H1 (cell line): Measurements from ENCODE around the gene FLT3.

Experiments used
- CEBPB ChIP-seq: IDR thresholded peaks from 2 replicates; pipeline ENCODE4 v1.6.1; 2012; ENCODE audit warnings: low read depth, low read length
- CHD1 ChIP-seq: IDR thresholded peaks from 2 replicates; pipeline ENCODE4 v1.6.1; 2012; ENCODE audit warnings: low read depth, low read length, improper control_type of control experiment
- HDAC2 ChIP-seq, 2 experiments: fragments of 300-600 bp in 1 of 2; sonication (generic) in 1 of 2; IDR thresholded peaks; 2 replicates each; pipeline ENCODE4 v1.6.1; 2011 to 2012; ENCODE audit warnings: low read depth in 2 of 2, low read length in 2 of 2, mild to moderate bottlenecking in 2 of 2, moderate library complexity in 2 of 2, borderline replicate concordance in 1 of 2, inconsistent platforms in 1 of 2
- POLR2A ChIP-seq, 2 experiments: IDR thresholded peaks; 1 replicate in 1 of 2; 2 replicates in 1 of 2; pipeline ENCODE4 v1.6.1; 2011; ENCODE audit warnings: low read depth in 2 of 2, low read length in 2 of 2, mild to moderate bottlenecking in 2 of 2; ENCODE audit errors: control extremely low read depth in 1 of 2
- SP4 ChIP-seq: IDR thresholded peaks from 2 replicates; pipeline ENCODE4 v1.6.1; 2012; ENCODE audit warnings: low read length, inconsistent platforms
- TF ChIP-seq, protein P1 (sequence below): IDR thresholded peaks from 2 replicates; pipeline ENCODE4 v1.6.1; 2012; ENCODE audit warnings: inconsistent platforms
- TF ChIP-seq, protein P2 (sequence below), 3 experiments: IDR thresholded peaks; 1 replicate in 2 of 3; 2 replicates in 1 of 3; pipeline versions ENCODE4 v1.5.1 to v1.6.1; 2011; ENCODE audit warnings: low read length in 3 of 3, mild to moderate bottlenecking in 3 of 3, inconsistent platforms in 2 of 3, low read depth in 1 of 3, moderate library complexity in 1 of 3; ENCODE audit not compliant: insufficient read depth in 1 of 3; ENCODE audit errors: control extremely low read depth in 1 of 3

DNA sequence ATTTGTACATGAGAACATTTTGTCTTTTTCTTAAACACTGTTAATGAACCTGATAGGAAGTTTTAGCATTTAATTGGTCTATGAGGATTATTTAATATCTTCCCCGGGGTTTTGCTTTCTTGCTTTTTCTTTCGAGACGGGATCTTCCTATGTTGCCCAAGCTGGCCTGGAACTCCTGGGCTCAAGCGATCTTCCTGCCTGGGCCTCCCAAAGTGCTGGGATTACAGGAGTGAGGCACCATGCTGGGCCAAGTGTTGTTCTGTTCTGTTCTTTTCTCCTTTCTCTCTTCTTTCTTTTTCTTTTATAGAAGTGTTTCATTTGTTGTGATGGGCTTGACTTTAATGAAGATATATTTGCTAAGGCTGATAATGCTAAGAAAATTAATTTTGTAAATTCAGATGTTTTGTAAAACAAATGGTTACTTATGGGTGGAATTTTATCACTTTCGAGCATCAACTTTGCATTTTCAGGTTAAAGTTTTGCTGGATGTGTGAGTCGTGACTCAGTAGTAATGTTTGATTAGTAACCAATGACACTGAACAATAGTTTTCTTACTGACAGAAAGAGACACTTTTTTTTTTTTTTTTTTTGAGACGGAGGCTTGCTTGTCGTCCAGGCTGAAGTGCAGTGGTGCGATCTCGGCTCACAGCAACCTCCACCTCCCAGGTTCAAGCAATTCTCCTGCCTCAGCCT is 40.2 kb upstream of the FLT3 start:
- TF ChIP-seq, protein P1, sequence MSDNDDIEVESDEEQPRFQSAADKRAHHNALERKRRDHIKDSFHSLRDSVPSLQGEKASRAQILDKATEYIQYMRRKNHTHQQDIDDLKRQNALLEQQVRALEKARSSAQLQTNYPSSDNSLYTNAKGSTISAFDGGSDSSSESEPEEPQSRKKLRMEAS = no peak
- no peak for TF ChIP-seq SP4
- TF ChIP-seq CEBPB = no peak
- TF ChIP-seq, protein P2, sequence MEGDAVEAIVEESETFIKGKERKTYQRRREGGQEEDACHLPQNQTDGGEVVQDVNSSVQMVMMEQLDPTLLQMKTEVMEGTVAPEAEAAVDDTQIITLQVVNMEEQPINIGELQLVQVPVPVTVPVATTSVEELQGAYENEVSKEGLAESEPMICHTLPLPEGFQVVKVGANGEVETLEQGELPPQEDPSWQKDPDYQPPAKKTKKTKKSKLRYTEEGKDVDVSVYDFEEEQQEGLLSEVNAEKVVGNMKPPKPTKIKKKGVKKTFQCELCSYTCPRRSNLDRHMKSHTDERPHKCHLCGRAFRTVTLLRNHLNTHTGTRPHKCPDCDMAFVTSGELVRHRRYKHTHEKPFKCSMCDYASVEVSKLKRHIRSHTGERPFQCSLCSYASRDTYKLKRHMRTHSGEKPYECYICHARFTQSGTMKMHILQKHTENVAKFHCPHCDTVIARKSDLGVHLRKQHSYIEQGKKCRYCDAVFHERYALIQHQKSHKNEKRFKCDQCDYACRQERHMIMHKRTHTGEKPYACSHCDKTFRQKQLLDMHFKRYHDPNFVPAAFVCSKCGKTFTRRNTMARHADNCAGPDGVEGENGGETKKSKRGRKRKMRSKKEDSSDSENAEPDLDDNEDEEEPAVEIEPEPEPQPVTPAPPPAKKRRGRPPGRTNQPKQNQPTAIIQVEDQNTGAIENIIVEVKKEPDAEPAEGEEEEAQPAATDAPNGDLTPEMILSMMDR (IDR thresholded peaks at IDR 0.05; ENCODE audit: control extremely low read depth in 1 of 3, insufficient read depth in 1 of 3, low read depth in 1 of 3, low read length in 3 of 3) = no peak
- no peak for TF ChIP-seq HDAC2 (IDR thresholded peaks at IDR 0.05; ENCODE audit: borderline replicate concordance in 1 of 2, low read depth in 2 of 2, low read length in 2 of 2)
- TF ChIP-seq CHD1 = no peak
- no peak for TF ChIP-seq POLR2A (IDR thresholded peaks at IDR 0.05; ENCODE audit: control extremely low read depth in 1 of 2, low read depth in 2 of 2, low read length in 2 of 2)
